SW480 (cell line): ENCODE measurements around the gene P2RY8.
A peak's percentile ranks its signal among the peaks of the same experiment; 100 is the strongest.
"Not testable (repeated sequence)": the region's sequence is repeated elsewhere in the genome, so short reads cannot be mapped to it uniquely, and the experiment has no call there.

Experiments
- DNase-seq: peaks from one replicate; pipeline ENCODE4 v3.0.0-alpha.2; 2016; ENCODE audit warnings: low spot score

P2RY8 gene, protein sequence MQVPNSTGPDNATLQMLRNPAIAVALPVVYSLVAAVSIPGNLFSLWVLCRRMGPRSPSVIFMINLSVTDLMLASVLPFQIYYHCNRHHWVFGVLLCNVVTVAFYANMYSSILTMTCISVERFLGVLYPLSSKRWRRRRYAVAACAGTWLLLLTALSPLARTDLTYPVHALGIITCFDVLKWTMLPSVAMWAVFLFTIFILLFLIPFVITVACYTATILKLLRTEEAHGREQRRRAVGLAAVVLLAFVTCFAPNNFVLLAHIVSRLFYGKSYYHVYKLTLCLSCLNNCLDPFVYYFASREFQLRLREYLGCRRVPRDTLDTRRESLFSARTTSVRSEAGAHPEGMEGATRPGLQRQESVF

DNA sequence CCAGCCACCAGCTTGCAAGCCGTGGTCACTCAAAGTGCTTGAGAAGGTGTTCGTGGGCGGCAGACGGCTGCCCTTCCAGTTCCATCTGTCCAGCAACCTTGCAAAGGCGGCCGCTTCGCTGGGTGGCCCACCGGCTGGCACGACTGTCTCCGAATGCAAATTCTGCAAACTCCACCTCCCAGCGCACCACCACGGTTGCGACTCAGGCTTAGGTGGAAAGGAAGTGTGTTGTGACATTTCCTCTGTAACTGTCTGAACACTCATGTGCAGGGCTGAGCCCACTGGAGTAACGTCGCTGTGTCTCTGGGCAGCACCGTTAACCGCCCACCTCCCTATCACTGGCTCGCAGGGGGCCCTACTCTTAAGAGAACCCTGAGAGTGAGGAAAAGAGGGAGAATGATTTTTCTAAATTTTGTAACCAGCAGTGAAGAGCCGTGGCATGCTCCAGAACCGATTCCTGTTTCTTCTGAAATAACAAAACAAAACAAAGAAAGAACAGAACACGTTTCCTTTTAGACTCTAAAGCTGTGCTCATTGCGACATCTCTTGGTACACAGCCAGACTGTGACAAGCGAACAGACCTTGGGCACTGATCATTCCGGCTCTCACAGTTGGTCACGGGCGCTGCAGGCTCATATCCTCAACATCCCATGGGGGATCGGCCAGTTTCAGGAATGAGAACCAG, at the start of gene P2RY8:
Gene P2RY8 (minus strand): TSS at position 155 of the 685 bp plus-strand sequence. CDS start 70,627 bp downstream, outside the sequence.
- DNase-seq = peak; percentile 9

- no peak for DNase-seq
These were observed 47.4 kb upstream of the P2RY8 start for GRCh38 chrX:1584237-1585011.

DNA sequence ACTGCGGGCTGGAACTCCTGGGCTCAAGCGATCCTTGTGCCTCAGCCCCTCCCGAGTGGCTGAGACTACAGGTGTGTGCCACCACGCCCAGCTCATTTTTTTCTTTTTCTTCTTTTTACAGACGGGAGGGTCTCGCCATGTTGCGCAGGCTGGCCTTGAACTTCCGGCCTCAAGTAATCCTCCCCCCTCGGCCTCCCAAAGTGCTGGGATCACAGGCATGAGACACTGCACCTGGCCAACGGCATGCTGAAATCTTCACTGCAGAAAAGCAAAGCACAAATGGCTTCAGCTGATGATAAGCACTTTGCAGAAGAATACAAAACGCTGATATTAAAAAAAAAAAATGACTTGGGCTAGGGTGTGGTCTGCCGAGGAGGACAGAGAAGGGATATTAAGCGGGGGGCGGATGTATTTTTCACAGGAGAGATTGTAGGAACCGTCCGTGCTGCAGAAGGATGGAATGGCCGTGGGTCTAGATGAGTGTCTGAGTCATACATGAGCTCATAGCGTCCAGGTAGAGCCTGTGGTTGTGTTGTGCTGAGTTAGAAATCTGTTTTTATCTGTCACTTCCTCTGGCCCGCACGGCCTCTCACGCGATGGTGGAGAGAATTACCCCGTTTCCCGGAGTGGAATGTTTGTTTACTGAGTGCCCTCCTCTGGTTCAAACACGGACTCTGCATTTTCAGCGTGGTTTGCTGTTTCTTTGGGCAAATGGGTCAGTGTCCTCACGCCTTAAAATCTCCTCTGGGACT, 45.9 kb upstream of the P2RY8 start:
- peak; percentile 89 for DNase-seq

DNA sequence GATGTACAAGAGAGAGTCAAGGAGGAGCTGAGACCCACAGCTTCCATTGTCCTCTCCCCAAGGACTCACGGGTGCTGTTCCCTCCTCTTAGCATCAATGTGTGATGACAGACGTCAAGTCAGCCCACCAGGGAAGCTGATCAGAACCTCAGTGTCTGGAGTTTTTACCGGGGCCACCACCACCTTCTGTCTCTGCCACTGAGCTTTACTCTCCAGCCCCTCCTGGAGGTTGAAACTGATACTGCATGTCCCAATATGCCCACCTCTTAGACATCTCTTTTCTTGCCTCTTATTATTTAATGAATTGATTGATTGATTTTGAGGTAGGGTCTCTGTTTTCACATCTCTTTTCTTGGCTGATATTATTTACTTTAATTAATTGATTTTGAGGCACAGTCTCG, 44.1 kb upstream of the P2RY8 start:
- DNase-seq = peak; percentile 60

- no peak for DNase-seq
These were observed 41.7 kb upstream of the P2RY8 start for GRCh38 chrX:1578511-1579173.

GRCh38 chrX:1577845-1578244, 40.9 kb upstream of the P2RY8 start:
- DNase-seq = no peak

DNA sequence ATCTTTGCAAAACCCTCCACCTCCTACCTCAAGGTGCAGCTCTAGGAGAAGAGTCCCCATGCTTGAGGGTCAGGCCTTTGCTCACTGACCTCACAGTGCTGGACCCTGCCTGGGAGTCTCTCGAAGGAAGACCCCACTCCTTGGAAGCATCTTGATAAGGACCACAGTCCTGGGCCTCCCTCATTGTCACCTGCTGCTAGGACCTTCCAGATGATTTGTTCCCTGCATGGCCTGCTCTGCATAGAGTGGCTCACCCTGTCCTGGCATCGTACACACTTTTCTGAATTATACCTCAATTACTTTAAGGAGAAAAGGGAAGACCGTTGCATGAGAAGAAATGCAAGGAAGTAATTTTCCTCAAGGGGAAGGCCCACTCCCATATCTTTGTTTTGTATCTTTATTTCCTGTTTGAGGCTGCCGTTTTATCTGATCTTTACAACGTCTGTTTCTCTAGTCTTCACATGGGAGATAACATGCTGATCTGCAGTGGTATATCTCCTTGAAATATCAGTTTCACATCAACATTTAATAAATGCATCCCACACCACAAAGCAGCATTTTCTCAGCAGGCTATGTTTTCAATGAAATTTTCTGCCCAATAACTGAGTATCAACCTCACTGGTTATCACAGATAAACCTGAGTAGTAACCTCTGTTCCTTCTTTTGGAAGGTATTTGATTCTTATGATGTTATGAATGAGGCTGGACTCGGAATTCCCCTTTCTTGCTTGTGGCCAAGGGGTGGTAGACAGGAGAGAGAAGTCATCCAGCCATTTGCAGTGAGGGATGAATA, 39.4 kb upstream of the P2RY8 start:
- DNase-seq = no peak

DNA sequence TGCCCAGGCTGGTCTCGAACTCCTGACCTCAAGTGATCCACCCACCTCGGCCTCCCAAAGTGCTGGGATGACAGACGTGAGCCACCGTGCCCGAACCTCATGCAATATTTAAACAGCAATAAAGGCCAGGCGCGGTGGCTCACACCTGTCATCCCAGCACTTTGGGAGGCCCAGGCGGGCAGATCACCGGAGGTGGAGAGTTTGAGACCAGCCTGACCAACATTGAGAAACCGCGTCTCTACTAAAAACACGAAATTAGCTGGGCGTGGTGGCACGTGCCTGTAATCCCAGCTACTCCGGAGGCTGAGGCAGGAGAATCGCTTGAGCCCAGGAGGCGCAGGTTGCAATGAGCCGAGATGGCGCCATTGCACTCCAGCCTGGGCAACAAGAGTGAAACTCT, 37.2 kb upstream of the P2RY8 start:
- not testable (repeated sequence) for DNase-seq

DNA sequence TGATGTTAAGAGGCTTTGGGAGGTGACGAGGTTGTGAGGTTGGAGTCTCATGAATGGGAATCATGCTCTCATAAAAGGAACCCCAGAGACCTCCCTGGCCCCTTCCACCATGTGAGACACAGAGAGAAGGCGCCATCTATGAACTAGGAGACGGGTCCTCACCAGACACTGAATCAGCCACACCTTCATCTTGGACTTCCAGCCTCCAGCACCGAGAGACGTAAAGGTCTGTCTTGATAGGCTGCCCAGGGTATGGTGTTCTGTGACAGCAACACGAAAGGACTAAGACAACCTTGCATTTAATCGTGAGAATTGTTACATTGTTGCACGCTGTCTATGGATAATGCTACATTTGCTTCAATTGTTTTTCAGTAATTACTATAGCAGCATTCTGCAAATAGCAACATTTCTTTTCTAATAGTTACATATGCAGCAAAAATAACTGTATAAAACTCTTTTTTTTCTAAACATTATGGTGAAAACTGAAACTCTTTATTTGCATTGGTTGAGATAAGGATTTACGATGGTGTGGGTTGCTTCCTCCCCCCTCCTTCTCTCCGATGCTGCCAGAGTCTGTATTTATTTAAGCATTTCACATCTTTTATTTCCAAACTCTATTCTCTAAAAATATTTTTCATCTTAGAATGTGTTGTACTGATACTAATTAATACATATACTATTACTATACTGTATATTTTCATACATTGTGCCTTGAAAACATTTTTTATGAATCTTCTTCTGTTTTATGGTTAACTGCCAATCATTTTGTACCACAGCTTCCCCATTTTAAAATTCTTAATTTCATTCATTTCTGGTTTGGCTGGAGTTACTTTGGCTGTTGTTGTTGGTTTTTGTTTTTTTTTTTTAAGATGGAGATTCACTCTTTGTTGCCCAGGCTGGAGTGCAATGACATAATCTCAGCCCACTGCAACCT, 28.0 kb upstream of the P2RY8 start:
- DNase-seq = no peak

DNA sequence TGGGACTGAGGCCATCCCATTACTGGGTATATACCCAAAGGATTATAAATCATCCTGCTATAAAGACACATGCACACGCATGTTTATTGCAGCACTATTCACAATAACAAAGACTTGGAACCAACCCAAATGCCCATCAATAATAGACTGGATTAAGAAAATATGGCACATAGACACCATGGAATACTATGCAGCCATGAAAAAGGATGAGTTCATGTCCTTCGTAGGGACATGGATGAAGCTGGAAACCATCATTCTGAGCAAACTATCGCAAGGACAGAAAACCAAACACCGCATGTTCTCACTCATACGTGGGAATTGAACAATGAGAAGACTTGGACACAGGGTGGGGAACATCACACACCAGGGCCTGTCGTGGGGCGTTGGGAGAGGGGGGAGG, 27.1 kb upstream of the P2RY8 start:
- not testable (repeated sequence) for DNase-seq

- no peak for DNase-seq
These were observed 24.2 kb upstream of the P2RY8 start for GRCh38 chrX:1561164-1561563.

- DNase-seq = no peak
These were observed 21.9 kb upstream of the P2RY8 start for GRCh38 chrX:1558761-1559468.

DNA sequence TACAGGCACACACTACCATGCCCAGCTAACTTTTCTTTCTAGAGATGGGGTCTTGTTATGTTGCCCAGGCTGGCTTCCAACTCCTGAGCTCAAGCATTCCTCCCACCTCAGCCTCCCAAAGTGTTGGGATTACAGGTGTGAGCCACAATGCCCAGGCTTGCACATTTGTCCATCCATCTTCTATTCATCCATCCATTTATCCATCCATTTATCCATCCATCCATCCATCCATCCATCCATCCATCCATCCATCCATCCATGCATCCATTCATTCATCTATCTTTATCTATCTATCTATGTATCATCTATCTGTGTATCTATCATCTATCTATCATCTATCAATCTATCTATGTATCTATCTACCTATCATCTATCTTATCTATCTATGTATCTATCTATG, 20.5 kb upstream of the P2RY8 start:
- DNase-seq = not testable (repeated sequence)

DNA sequence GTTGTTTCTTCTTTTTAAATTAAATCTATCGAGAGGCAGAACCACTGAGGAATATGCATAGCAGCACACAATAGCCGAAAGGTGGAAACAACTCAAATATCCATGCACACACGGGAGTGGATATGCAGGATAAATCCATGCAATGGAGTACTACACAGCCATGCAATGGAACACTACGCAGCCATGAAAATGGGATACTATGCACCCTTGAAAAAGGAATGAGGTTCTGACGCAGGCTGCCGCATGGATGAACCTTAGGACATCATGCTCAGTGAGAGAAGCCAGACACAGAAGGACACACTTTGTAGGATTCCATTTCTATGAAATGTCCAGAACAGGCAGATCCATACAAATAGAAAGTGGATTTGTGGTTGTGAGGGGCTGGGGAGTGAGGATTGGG, 18.4 kb upstream of the P2RY8 start:
- no peak for DNase-seq

- DNase-seq = no peak
These were observed 17.7 kb upstream of the P2RY8 start for GRCh38 chrX:1554469-1555210.

DNA sequence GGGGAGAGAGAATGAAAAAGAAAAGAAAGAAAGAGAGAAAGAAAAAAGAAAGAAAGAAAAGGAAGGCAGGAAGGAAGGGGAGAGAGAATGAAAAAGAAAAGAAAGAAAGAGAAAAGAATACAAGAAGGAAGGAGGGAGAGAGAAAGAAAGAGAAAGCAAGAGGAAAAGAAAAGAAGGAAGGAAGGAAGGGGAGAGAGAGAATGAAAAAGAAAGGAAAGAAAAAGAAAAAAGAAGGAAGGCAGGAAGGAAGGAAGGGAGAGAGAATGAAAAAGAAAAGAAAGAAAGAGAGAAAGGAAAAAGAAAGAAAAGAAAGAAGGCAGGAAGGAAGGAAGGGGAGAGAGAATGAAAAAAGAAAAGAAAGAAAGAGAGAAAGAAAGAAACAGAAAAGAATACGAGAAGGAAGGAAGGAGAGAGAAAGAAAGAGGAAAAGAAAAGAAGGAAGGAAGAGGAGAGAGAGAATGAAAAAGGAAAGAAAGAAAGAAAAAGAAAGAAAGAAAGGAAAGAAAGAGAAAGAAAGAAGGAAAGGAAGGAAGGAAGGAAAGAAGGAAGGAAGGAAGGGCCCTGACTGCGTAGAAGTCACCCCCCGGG, 15.1 kb upstream of the P2RY8 start:
- DNase-seq = no peak

DNA sequence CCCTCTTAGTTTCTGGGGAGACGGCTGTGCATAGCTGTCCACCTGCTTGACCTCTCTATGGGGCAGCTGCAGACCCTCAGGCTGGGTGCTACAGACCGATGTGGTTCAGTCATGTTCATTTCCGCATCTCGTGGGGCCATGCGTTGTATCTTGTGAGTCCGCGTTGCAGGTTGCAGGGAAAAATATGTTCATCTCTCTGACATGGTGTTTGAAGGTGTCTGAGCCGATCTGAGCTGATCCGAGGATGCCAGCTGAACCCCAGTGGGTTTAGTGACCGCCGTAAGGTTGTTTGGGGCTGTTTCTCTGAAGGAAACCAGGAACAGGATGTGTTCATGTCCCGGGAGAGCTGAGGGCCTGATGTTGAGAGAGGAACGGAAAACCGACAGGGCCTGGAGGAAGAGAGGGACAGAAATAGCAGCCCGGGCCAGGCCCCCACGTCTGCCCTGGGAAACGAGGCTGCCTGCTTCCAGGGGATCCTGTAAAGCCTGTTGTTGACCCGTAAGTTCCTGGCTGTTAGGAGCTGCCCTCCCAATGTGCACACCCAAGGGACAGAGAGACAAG, 9.8 kb upstream of the P2RY8 start:
- DNase-seq = no peak
